Mesenchymal stem cell (in vitro differentiated cells and primary cell): ENCODE results near the gene LRP1B.

Source experiments
- DNase-seq: peaks from one replicate; pipeline ENCODE4 v3.0.0-alpha.2; 2013
- H2AFZ ChIP-seq: one replicate; pipeline ENCODE4 v1.6.1; 2013; ENCODE audit warnings: low read depth, mild to moderate bottlenecking, control low read depth, inconsistent platforms, low read length, moderate library complexity
- H2AK5ac ChIP-seq: 2 replicates; pipeline ENCODE4 v1.6.1; 2013; ENCODE audit warnings: low read length, moderate library complexity, mild to moderate bottlenecking, inconsistent platforms; ENCODE audit not compliant: severe bottlenecking
- H2BK120ac ChIP-seq: one replicate; pipeline ENCODE4 v1.6.1; 2013; ENCODE audit warnings: low read depth, mild to moderate bottlenecking, inconsistent platforms, low read length, moderate library complexity
- H2BK12ac ChIP-seq, 2 experiments: one replicate each; pipeline ENCODE4 v1.6.1; 2013; ENCODE audit warnings: inconsistent platforms in 2 of 2, low read length in 2 of 2, mild to moderate bottlenecking in 2 of 2, moderate library complexity in 2 of 2, control low read depth in 1 of 2
- H2BK15ac ChIP-seq: one replicate; pipeline ENCODE4 v1.6.1; 2013; ENCODE audit warnings: mild to moderate bottlenecking, low read depth, inconsistent platforms; ENCODE audit not compliant: poor library complexity, severe bottlenecking
- H2BK5ac ChIP-seq: 2 replicates; pipeline ENCODE4 v1.6.1; 2013; ENCODE audit warnings: low read depth, mild to moderate bottlenecking, low read length, control low read depth, inconsistent platforms; ENCODE audit not compliant: poor library complexity, severe bottlenecking
- H3K14ac ChIP-seq, 2 experiments: one replicate each; pipeline ENCODE4 v1.6.1; 2013; ENCODE audit warnings: inconsistent platforms in 2 of 2, low read length in 2 of 2, control low read depth in 1 of 2, mild to moderate bottlenecking in 1 of 2, moderate library complexity in 1 of 2
- H3K18ac ChIP-seq, 2 experiments: one replicate each; pipeline ENCODE4 v1.6.1; 2013; ENCODE audit warnings: inconsistent platforms in 2 of 2, low read length in 2 of 2, control low read depth in 1 of 2, low read depth in 1 of 2, mild to moderate bottlenecking in 1 of 2
- H3K23ac ChIP-seq, 2 experiments: one replicate each; pipeline ENCODE4 v1.6.1; 2013; ENCODE audit warnings: inconsistent platforms in 2 of 2, low read length in 2 of 2, mild to moderate bottlenecking in 2 of 2, moderate library complexity in 2 of 2, control low read depth in 1 of 2
- H3K27ac ChIP-seq: 2 replicates; pipeline ENCODE4 v1.5.1; 2013; ENCODE audit warnings: mild to moderate bottlenecking, moderate library complexity, low read length, control low read depth, inconsistent platforms; ENCODE audit not compliant: poor library complexity, severe bottlenecking
- H3K27me3 ChIP-seq, 2 experiments: 2 replicates each; pipeline versions ENCODE4 v1.6.1 to v1.7.0; 2013; ENCODE audit warnings: low read length in 2 of 2, mild to moderate bottlenecking in 2 of 2, moderate library complexity in 2 of 2, control low read depth in 1 of 2, inconsistent platforms in 1 of 2; ENCODE audit not compliant: control insufficient read depth in 1 of 2, insufficient read depth in 1 of 2
- H3K36me3 ChIP-seq, 2 experiments: 2 replicates each; pipeline versions ENCODE4 v1.6.1 to v1.7.0; 2013; ENCODE audit warnings: low read length in 2 of 2, control low read depth in 1 of 2, inconsistent platforms in 1 of 2, low read depth in 1 of 2, mild to moderate bottlenecking in 1 of 2; ENCODE audit not compliant: insufficient read depth in 2 of 2, control insufficient read depth in 1 of 2
- H3K4ac ChIP-seq, 2 experiments: one replicate each; pipeline ENCODE4 v1.6.1; 2013; ENCODE audit warnings: inconsistent platforms in 2 of 2, low read length in 2 of 2, mild to moderate bottlenecking in 2 of 2, moderate library complexity in 2 of 2, control low read depth in 1 of 2, low read depth in 1 of 2
- H3K4me1 ChIP-seq: 2 replicates; pipeline ENCODE4 v1.6.1; 2013; ENCODE audit warnings: low read depth, low read length, control low read depth; ENCODE audit not compliant: control insufficient read depth, insufficient read depth
- H3K4me2 ChIP-seq: 2 replicates; pipeline ENCODE4 v1.6.1; 2013; ENCODE audit warnings: low read length, mild to moderate bottlenecking, inconsistent platforms; ENCODE audit not compliant: poor library complexity, severe bottlenecking
- H3K4me3 ChIP-seq, 2 experiments: 2 replicates each; pipeline versions ENCODE4 v1.5.1 to v1.7.0; 2013; ENCODE audit warnings: low read length in 2 of 2, mild to moderate bottlenecking in 2 of 2, control low read depth in 1 of 2, low read depth in 1 of 2; ENCODE audit not compliant: insufficient read depth in 1 of 2
- H3K79me1 ChIP-seq: replicated peaks from 2 replicates; pipeline ENCODE4 v1.6.1; 2013; ENCODE audit warnings: mild to moderate bottlenecking, control low read depth, low read length, inconsistent platforms; ENCODE audit not compliant: poor library complexity, severe bottlenecking
- H3K9ac ChIP-seq: 2 replicates; pipeline ENCODE4 v1.7.0; 2013; ENCODE audit warnings: mild to moderate bottlenecking, low read length, moderate library complexity
- H3K9me3 ChIP-seq: 2 replicates; pipeline ENCODE4 v1.7.0; 2013; ENCODE audit warnings: mild to moderate bottlenecking, low read length; ENCODE audit not compliant: control insufficient read depth
- H4K8ac ChIP-seq: one replicate; pipeline ENCODE4 v1.6.1; 2013; ENCODE audit warnings: inconsistent platforms, mild to moderate bottlenecking, low read length, moderate library complexity
- H4K91ac ChIP-seq: one replicate; pipeline ENCODE4 v1.6.1; 2013; ENCODE audit warnings: mild to moderate bottlenecking, low read length, inconsistent platforms
- WGBS: methylation state at CpG from one replicate; pipeline ENCODE4 v1.1.7; 2013; ENCODE audit warnings: mixed read lengths; 5-methylcytosine and 5-hydroxymethylcytosine counted together

Gene LRP1B

DNA sequence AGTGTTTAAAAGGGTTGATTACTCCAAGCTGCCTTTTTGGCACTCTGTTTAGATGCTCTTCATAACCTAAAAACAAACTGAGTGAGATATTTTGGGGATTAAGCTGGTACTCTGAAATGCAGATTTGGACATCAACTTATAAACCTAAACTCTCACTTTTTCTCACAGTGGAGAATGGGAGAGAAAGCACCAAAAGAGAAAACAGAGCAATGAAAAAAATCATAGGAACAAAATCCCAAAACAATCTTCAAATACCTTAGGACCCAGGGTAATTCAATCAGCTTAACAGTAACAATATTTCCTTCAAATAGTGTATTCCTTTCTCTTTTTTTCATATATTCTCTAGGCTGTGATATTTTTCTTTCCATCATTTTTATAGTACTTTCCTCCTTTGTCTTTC lies 11.5 kb downstream of the LRP1B start:
- Histone ChIP-seq H2BK120ac (no peak overlapping the region), H2BK15ac (no peak overlapping the region), H4K8ac (no peak overlapping the region), H2AFZ (no peak overlapping the region), H3K27ac (no peak overlapping the region), H3K9ac (no peak overlapping the region), H3K4ac (no peak overlapping the region), H2BK5ac (no peak overlapping the region), H2AK5ac (no peak overlapping the region), H3K4me1 (no peaks in the 10 kb centered on the region), H3K4me3 (no peak overlapping the region), H2BK12ac (no peak overlapping the region), H3K9me3 (no peaks in the 10 kb centered on the region), H3K36me3 (no peaks in the 10 kb centered on the region), H3K4me2 (no peak overlapping the region), H3K14ac (no peak overlapping the region), H3K23ac (no peak overlapping the region), H3K79me1 (no peaks in the 10 kb centered on the region), H3K27me3 (no peaks in the 10 kb centered on the region), H3K18ac (no peak overlapping the region), H4K91ac (no peak overlapping the region)
- DNase-seq, result no peak

- H4K8ac ChIP-seq, result no peak overlapping the region
Measured at GRCh38 chr2:142112757-142113221, 18.0 kb downstream of the LRP1B start.

GRCh38 chr2:142104134-142104758 lies 26.6 kb downstream of the LRP1B start:
- Histone ChIP-seq H4K8ac (no peak overlapping the region), H3K4me1 (no peaks in the 10 kb centered on the region), H3K4me3 (no peak overlapping the region), H2BK15ac (no peak overlapping the region), H3K27ac (no peak overlapping the region), H3K79me1 (no peaks in the 10 kb centered on the region), H2BK5ac (no peak overlapping the region), H3K14ac (no peak overlapping the region), H2BK12ac (no peak overlapping the region), H3K4me2 (no peak overlapping the region), H2AK5ac (no peak overlapping the region), H2BK120ac (no peak overlapping the region), H3K9me3 (no peaks in the 10 kb centered on the region), H3K9ac (no peak overlapping the region), H3K4ac (no peak overlapping the region), H4K91ac (no peak overlapping the region), H3K18ac (no peak overlapping the region), H2AFZ (no peak overlapping the region), H3K27me3 (no peaks in the 10 kb centered on the region), H3K36me3 (no peaks in the 10 kb centered on the region), H3K23ac (no peak overlapping the region)
- no peak for DNase-seq
- WGBS, result 100% methylated on average over 1 of the region's 2 CpGs

More at GRCh38 chr2:142112757-142113221, 18.0 kb downstream of the LRP1B start:
- Histone ChIP-seq H2AK5ac (no peak overlapping the region), H3K23ac (no peak overlapping the region), H3K27me3 (no peaks in the 10 kb centered on the region), H3K4me1 (no peaks in the 10 kb centered on the region), H3K18ac (no peak overlapping the region), H3K9ac (no peak overlapping the region), H3K79me1 (no peaks in the 10 kb centered on the region), H2BK5ac (no peak overlapping the region), H2BK15ac (no peak overlapping the region), H2AFZ (no peak overlapping the region), H3K4me3 (no peak overlapping the region), H3K14ac (no peak overlapping the region), H4K91ac (no peak overlapping the region), H2BK12ac (no peak overlapping the region), H2BK120ac (no peak overlapping the region), H3K36me3 (no peaks in the 10 kb centered on the region), H3K4me2 (no peak overlapping the region), H3K27ac (no peak overlapping the region), H3K9me3 (no peaks in the 10 kb centered on the region), H3K4ac (no peak overlapping the region)
- DNase-seq, result peak; percentile 80

DNA sequence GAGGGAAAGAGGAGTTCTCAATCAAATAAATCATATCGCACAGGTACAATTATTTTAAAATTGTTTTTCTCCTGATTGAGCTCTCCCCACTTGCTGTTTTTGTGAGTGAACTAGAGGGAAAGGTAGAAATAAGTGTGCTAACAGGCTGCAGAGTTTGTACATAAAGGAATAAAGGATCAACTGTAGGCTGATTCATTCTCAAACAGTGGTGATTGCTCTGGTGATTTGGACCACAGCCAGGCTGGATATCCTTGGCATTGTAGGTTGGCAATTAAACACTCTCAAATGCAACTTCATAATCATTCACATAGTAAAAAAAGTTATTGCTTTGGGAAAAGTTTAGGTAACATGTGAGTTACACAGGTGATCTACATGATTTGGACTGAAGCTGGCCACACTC lies 29.8 kb downstream of the LRP1B start:
- Histone ChIP-seq H3K36me3 (no peaks in the 10 kb centered on the region), H4K8ac (no peak overlapping the region), H3K23ac (no peak overlapping the region), H3K4me1 (no peaks in the 10 kb centered on the region), H2AK5ac (no peak overlapping the region), H3K9me3 (no peaks in the 10 kb centered on the region), H3K4me2 (no peak overlapping the region), H2BK15ac (no peak overlapping the region), H3K4me3 (no peak overlapping the region), H4K91ac (no peak overlapping the region), H3K4ac (no peak overlapping the region), H3K9ac (no peak overlapping the region), H3K79me1 (no peaks in the 10 kb centered on the region), H3K27ac (no peak overlapping the region), H3K27me3 (no peaks in the 10 kb centered on the region), H2BK12ac (no peak overlapping the region), H2BK5ac (no peak overlapping the region), H2BK120ac (no peak overlapping the region), H2AFZ (no peak overlapping the region), H3K18ac (no peak overlapping the region), H3K14ac (no peak overlapping the region)
- DNase-seq, result no peak
- WGBS, result no CpG with 5 or more reads among the region's 1 CpG
